Putamen (tissue), 1 donor: ENCODE results near the gene NCKAP1.
"Not testable (repeated sequence)": the region's sequence is repeated elsewhere in the genome, so short reads cannot be mapped to it uniquely, and the experiment has no call there.

Experiments
- DNase-seq: peaks from one replicate; pipeline ENCODE4 v3.0.0-alpha.2; 2016; ENCODE audit warnings: low spot score

NCKAP1 gene

GRCh38 chr2:183038341-183039300 lies at the start of gene NCKAP1:
Gene NCKAP1, minus strand, starts transcription at chr2:183038457. Its CDS starts 358 bp downstream, at chr2:183038099.
- peak; percentile 76 for DNase-seq

- DNase-seq: no peak
These were observed 43.7 kb upstream of the NCKAP1 start for GRCh38 chr2:183081911-183082310.

- DNase-seq: peak; percentile 23
These were observed 41.0 kb upstream of the NCKAP1 start for GRCh38 chr2:183079139-183079775.

- DNase-seq: peak; percentile 95
These were observed 40.3 kb upstream of the NCKAP1 start, which contains the start of gene DUSP19 for GRCh38 chr2:183078464-183079138. Gene DUSP19, plus strand, starts transcription at chr2:183078747. Its CDS starts 187 bp downstream, at chr2:183078934.

GRCh38 chr2:183078163-183078463 lies 39.9 kb upstream of the NCKAP1 start:
- no peak for DNase-seq

GRCh38 chr2:183072177-183072576 lies 33.9 kb upstream of the NCKAP1 start:
- DNase-seq: no peak

- no peak for DNase-seq
These were observed 32.9 kb upstream of the NCKAP1 start for GRCh38 chr2:183070942-183071844.

- DNase-seq: no peak
These were observed 30.9 kb upstream of the NCKAP1 start for GRCh38 chr2:183069174-183069573.

GRCh38 chr2:183068561-183068960 lies 30.3 kb upstream of the NCKAP1 start:
- DNase-seq: no peak

GRCh38 chr2:183063083-183063482 lies 24.8 kb upstream of the NCKAP1 start:
- peak; percentile 69 for DNase-seq

- no peak for DNase-seq
These were observed 22.4 kb upstream of the NCKAP1 start for GRCh38 chr2:183060571-183061231.

GRCh38 chr2:183059561-183059960 lies 21.3 kb upstream of the NCKAP1 start:
- peak; percentile 36 for DNase-seq

GRCh38 chr2:183057333-183057985 lies 19.2 kb upstream of the NCKAP1 start:
- no peak for DNase-seq

- no peak for DNase-seq
These were observed 11.2 kb upstream of the NCKAP1 start for GRCh38 chr2:183049420-183049819.

GRCh38 chr2:183047486-183048125 lies 9.3 kb upstream of the NCKAP1 start:
- not testable (repeated sequence) for DNase-seq

GRCh38 chr2:183043580-183043979 lies 5.3 kb upstream of the NCKAP1 start:
- not testable (repeated sequence) for DNase-seq

GRCh38 chr2:183040604-183041003 lies 2.3 kb upstream of the NCKAP1 start:
- no peak for DNase-seq

GRCh38 chr2:183037553-183038340 lies 510 bp downstream of the NCKAP1 start:
- DNase-seq: peak; percentile 57

- DNase-seq: no peak
These were observed 1.1 kb downstream of the NCKAP1 start for GRCh38 chr2:183037074-183037552.
